Gastrocnemius medialis (tissue), 4 donors: Measurements from ENCODE around the gene GRIN1. TPM values are rescaled to one million over a fixed set of nuclear protein-coding genes. Genes with fewer than 3 reads are reported as not detected.

ENCODE experiments used
- ATAC-seq, 2 donors: fragments of 150-250 bp; one replicate each; pipeline ENCODE4 v1.9.1; 2016
- DNase-seq, 2 donors: peaks; one replicate each; pipeline ENCODE4 v3.0.0-alpha.2; 2019
- H3K27ac ChIP-seq, 4 donors: fragments of 200-600 bp; sonication (generic); 1 replicate in 1 of 4; 2 replicates in 3 of 4; pipeline ENCODE4 v1.5.1; 2016 to 2018; ENCODE audit warnings: mild to moderate bottlenecking in 2 of 4, moderate library complexity in 1 of 4
- H3K27me3 ChIP-seq, 3 donors: fragments of 200-600 bp; sonication (generic) in 2 of 3; 1 replicate in 1 of 3; 2 replicates in 2 of 3; pipeline versions ENCODE4 v1.5.1 to v1.6.0; 2016 to 2019; ENCODE audit warnings: mild to moderate bottlenecking in 1 of 3, moderate library complexity in 1 of 3
- H3K36me3 ChIP-seq, 2 donors: fragments of 200-600 bp; sonication (generic) in 1 of 2; one replicate each; pipeline ENCODE4 v1.5.1; 2017 to 2018
- H3K4me1 ChIP-seq, 2 donors: fragments of 200-600 bp; sonication (generic) in 1 of 2; one replicate each; pipeline ENCODE4 v1.5.1; 2016 to 2017; ENCODE audit warnings: mild to moderate bottlenecking in 2 of 2
- H3K4me3 ChIP-seq, 4 donors: fragments of 200-600 bp; sonication (generic) in 3 of 4; 1 replicate in 1 of 4; 2 replicates in 3 of 4; pipeline ENCODE4 v1.5.1; 2016 to 2019; ENCODE audit warnings: mild to moderate bottlenecking in 2 of 4
- H3K9me3 ChIP-seq, 3 donors: fragments of 200-600 bp; sonication (generic) in 2 of 3; 1 replicate in 1 of 3; 2 replicates in 2 of 3; pipeline ENCODE4 v1.5.1; 2016 to 2019
- CTCF ChIP-seq, 5 experiments: fragments of 450-650 bp in 3 of 5; fragments of 200-600 bp in 2 of 5; sonication (generic) in 2 of 5; IDR thresholded peaks in 4 of 5; conservative IDR thresholded peaks in 1 of 5; 1 replicate in 4 of 5; 2 replicates in 1 of 5; pipeline ENCODE4 v1.5.1; 2016 to 2019; ENCODE audit warnings: antibody characterized with exemption in 5 of 5, mild to moderate bottlenecking in 3 of 5, moderate library complexity in 3 of 5
- POLR2A ChIP-seq, 2 donors: fragments of 450-650 bp; IDR thresholded peaks; one replicate each; pipeline ENCODE4 v1.6.1; 2017; ENCODE audit warnings: antibody characterized with exemption in 2 of 2, mild to moderate bottlenecking in 2 of 2, moderate library complexity in 2 of 2
- in situ Hi-C, 4 donors: fragments of 200-750 bp; cut with MboI; loops; one replicate each; pipeline versions ENCODE4 v1.15.0 to v1.8.0; 2017; ENCODE audit warnings: low sequenced_read_pairs in 4 of 4
- intact Hi-C: fragments of 100-400 bp; cut with DNase I; formaldehyde crosslinking; loops from one replicate; pipeline ENCODE4 v1.15.1; 2023; ENCODE audit warnings: low total_unique reads
- total RNA-seq, 4 donors: library from RNA; depleted of rRNA; stranded (reverse); fragments of >200 nt; gene quantifications; one replicate each; pipeline versions ENCODE4 v1.1.0 to v1.2.3, GENCODE V29; 2016

The GRIN1 gene
- total RNA-seq, 4 donors from 2014 or later, result not detected

GRCh38 chr9:137175345-137175961, 36.5 kb downstream of the GRIN1 start:
- ATAC-seq (no peak), DNase-seq (no peak)
- intact Hi-C loops, result no loop called here
- H3K4me3 ChIP-seq, result no peak overlapping the region
- peaks cover 0 to 10% (median 10%) of the 10 kb centered on the region in 3 donors for H3K27me3 ChIP-seq
- H3K27ac ChIP-seq, result no peak overlapping the region
- no peaks in the 10 kb centered on the region for H3K4me1 ChIP-seq
- in situ Hi-C loops, result no loop called here
- H3K9me3 ChIP-seq, result no peaks in the 10 kb centered on the region
- peaks cover 0 to 24% of the 10 kb centered on the region in 2 donors for H3K36me3 ChIP-seq
- TF ChIP-seq CTCF (IDR thresholded peaks at IDR 0.05 in 4 of 5, conservative IDR thresholded peaks at IDR 0.05 in 1 of 5), result no peak
- no peak for TF ChIP-seq POLR2A (IDR thresholded peaks at IDR 0.05)

GRCh38 chr9:137176302-137177182, 37.6 kb downstream of the GRIN1 start:
- H3K4me1 ChIP-seq, result no peaks in the 10 kb centered on the region
- TF ChIP-seq POLR2A (IDR thresholded peaks at IDR 0.05) (no peak), CTCF (IDR thresholded peaks at IDR 0.05 in 4 of 5, conservative IDR thresholded peaks at IDR 0.05 in 1 of 5) (peak in 3 of 5 experiments; percentile 11 to 43 (median 21))
- no peaks in the 10 kb centered on the region for H3K9me3 ChIP-seq
- H3K27ac ChIP-seq, result no peak overlapping the region
- in situ Hi-C loops (no loop called here), intact Hi-C loops (no loop called here)
- DNase-seq (no peak), ATAC-seq (peak in 1 of 2 donors; percentile 65)
- peaks cover 0 to 35% of the 10 kb centered on the region in 2 donors for H3K36me3 ChIP-seq
- H3K4me3 ChIP-seq, result no peak overlapping the region
- peaks cover 0 to 4% (median 0%) of the 10 kb centered on the region in 3 donors for H3K27me3 ChIP-seq

GRCh38 chr9:137178201-137178938, 39.4 kb downstream of the GRIN1 start:
- no peaks in the 10 kb centered on the region for H3K4me1 ChIP-seq
- intact Hi-C loops, result no loop called here
- DNase-seq (no peak), ATAC-seq (no peak)
- no peaks in the 10 kb centered on the region for H3K9me3 ChIP-seq
- TF ChIP-seq POLR2A (IDR thresholded peaks at IDR 0.05), result no peak
- TF ChIP-seq CTCF (IDR thresholded peaks at IDR 0.05 in 4 of 5, conservative IDR thresholded peaks at IDR 0.05 in 1 of 5), result no peak
- no peak overlapping the region for H3K27ac ChIP-seq
- H3K36me3 ChIP-seq, result peaks cover 3 to 53% of the 10 kb centered on the region in 2 donors
- in situ Hi-C loops, result no loop called here
- no peaks in the 10 kb centered on the region for H3K27me3 ChIP-seq
- H3K4me3 ChIP-seq, result no peak overlapping the region

GRCh38 chr9:137178939-137179630, 40.1 kb downstream of the GRIN1 start:
- no peak overlapping the region for H3K27ac ChIP-seq
- H3K4me3 ChIP-seq, result no peak overlapping the region
- no peak for DNase-seq
- intact Hi-C loops, result no loop called here
- no peaks in the 10 kb centered on the region for H3K9me3 ChIP-seq
- in situ Hi-C loops, result no loop called here
- TF ChIP-seq POLR2A (IDR thresholded peaks at IDR 0.05), result no peak
- no peak for TF ChIP-seq CTCF (IDR thresholded peaks at IDR 0.05 in 4 of 5, conservative IDR thresholded peaks at IDR 0.05 in 1 of 5)
- H3K27me3 ChIP-seq, result no peaks in the 10 kb centered on the region
- no peak for ATAC-seq
- H3K36me3 ChIP-seq, result peaks cover 3 to 61% of the 10 kb centered on the region in 2 donors
- no peaks in the 10 kb centered on the region for H3K4me1 ChIP-seq
